ENCODE results near the gene MRFAP1.
"Not testable (repeated sequence)": the region's sequence is repeated elsewhere in the genome, so short reads cannot be mapped to it uniquely, and the experiment has no call there.

Gene MRFAP1

DNA sequence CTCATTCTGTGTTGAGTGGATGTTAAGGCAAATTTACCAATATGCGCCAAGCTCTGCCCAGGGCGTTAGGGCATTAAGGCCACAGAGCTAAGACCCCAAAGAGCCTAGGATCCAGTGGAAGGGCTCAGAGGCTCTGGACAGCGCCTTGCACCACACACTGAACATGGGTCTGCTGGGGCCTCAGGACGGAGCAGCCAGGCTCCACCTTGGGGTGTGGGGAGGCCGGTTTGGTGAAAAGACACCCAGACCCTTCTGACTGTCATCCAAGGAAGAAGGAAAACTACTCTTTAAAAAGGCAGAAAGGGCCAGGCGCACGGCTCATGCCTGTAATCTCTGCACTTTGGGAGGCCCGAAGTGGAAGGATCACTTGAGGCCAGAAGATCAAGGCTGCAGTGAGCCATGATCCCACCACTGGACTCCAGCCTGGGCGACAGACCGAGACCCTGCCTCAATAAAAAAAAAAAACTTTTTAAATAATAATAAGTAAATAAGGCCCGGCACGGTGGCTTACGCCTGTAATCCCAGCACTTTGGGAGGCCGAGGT, 1.3 kb upstream of the MRFAP1 start:
- DNase-seq = no peak

DNA sequence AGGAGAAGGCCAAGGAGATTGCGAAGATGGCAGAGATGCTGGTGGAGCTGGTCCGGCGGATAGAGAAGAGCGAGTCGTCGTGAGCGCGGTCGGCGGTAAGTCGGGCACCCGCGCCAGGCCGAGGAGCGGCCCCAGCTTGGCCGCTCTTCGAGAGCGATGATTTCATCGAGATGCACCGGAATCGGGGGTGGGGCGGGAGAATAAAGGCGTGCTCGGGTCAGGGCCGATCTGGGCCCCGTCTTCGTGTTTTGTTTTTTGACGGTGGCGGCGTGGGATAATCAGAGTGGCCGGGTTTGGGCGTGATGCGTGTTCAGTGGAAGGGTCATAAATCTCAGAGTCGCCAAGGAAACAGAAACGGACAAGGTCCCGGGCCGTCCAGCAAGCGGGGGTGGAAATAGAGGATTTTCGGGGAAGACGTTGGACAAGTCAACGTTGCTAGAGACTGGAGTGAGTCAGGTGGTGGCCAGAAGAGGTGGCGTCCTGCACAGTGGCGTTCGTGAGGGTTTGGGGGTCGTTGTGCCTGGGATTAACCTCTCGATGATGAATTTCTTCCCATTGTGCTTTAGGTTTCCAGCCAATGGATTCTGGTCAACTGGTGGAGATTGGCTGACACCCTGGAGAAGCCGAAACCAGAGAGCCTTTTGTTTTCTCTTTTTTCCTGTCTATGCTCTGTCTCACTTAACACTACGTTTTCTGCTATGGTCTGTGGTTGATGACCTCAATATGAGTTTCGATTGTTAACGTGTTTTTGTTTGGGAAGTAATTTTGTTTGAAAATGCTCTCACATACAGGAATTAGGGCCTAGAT, 882 bp downstream of the MRFAP1 start:
- peak; percentile 22 for DNase-seq

DNA sequence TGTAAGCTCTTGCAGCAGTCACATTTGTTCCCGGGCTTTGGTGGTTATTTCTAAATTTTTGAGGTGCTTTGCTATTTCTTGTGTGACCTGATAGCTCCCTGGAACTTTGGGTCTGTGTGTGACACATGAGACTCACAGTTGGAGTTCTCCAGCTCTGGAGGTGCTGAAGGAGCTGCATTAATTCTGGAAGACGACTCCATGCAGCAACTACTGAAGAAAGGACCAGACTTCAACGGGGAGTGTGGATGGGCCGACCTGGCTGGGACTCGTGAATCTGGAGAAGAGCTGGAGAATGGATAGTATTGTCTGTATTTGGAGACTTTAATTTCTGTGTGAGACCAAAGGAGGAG, 1.5 kb downstream of the MRFAP1 start:
- no peak for DNase-seq

DNA sequence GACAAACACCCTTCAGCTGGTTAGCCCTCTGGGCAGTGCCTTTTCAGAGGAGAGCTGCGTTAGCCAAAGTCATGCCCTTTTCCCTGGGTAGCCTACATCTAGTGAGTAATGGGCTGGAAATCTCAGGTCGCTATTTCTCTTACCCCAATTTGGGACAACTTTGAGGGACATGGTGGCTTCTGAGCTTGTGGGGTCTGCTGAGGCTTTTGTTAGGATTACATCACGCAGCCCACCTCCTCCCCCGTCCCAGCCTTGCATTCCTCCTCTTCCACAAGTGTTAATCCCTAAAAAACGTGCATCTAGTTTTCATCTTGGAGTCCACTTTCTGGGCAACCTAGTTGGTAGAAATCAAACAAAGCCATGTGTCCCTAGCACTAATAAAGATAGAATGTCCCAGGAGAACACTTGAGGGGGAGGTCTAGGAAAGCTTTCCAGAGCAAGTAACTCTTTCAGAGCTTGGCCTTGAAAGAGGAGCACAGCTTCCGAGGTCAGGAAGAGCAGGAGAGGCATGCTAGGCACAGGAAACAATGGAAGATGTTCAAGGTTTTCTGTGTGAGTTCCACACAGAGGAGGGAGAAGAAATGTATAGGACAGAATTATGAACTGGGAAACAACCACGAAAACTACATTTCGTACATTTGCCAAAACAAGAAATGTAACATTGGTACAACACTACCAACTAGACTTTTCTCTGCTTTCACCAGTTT, 2.8 kb downstream of the MRFAP1 start:
- no peak for DNase-seq

DNA sequence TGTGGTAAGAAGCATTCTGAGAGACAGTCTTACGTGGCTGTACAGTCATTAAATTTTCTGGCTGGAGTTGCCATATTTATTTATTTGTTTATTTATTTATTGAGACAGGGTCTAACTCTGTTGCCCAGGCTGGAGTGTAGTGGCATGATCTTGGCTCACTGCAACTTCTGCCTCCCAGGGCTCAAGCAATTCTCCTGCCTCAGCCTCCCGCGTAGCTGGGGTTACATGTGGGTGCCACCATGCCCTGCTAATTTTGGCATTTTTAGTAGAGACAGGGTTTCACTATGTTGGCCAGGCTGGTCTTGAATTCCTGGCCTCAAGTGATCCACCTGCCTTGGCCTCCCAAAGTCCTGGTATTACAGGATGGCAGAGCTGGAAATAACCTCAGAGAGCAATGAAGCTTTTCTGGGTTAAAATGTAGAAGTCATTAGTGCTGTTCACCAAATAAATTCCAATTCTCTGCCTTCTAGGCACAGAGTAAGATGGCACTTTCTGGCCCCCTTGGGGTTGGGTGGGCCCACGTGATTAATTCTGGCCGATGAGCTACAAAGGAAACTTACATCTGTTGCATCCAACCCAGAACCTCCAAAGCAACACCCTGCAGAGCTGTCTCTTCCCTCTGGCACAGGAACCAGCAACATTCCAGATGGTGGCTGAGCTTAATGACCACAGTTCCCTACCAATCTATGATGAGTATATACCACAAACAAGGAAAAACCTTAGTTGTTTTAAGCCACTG, 4.5 kb downstream of the MRFAP1 start:
- no peak for DNase-seq

DNA sequence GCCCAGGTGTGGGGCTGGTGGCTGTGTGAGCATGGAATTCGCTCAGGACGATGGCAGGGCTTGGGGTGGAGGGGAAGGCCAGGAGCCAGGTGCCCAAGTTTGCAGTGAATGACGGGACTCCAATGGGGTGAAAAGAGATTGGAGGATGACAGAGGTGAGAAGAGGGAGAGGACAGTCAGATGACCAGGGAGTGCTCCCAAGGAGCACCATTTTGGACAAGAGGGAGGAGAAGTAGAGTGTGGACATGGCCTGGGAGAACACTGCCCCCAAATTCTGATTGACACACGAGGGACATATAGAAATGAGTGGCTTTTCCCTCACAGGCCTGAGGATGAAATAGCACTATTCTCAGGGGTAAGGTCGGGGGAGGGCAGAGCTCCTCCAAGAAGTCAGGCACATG, 6.7 kb downstream of the MRFAP1 start:
- DNase-seq = no peak

DNA sequence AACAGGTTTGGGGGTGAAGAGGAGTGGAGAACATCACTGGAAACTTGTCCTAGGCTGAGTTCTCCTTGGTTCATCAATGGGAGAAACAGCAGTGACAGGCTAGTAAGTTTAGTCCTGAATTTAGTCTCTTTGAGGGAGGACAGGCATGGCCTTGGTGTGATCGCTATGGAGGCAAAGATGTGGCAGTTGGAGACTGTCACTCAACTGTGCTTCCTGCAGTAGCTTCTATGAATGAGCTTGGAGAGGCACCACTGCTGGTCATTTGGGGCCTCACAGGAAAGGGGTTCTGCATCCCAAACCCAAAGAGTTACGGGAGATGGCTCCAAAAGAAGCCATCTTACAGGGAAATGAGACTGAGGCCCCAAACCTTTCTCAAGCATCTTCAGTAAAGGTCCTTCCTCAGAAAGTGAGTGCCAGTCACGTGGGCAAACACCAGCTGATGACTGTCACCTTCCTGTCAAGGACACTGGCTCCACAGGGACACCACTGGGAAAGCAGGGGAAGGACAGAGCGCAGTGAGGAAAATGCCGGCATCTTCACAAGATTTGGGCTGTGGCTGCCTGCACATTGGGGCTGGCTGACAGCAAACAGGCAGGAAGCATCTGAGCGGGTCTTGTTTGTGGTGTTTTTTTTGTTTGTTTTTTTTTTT, 7.2 kb downstream of the MRFAP1 start:
- DNase-seq = no peak

DNA sequence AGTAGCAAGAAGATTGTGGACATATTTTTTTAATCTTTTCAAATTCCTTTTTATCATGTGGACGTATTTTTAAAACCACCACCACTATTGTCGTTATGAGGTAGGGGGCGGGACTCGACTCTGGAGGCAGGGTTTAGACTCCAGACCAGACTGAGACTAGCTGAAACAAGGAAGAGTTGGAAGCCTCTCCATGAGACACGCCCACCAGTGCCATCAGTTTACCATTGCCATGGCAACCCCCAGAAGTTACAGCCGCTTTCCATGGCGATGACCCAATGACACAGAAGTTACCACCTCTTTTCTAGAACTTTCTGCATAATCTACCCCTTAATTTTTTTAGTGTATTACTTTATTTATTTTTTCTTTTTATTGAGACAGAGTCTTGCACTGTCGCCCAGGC, 8.7 kb downstream of the MRFAP1 start:
- DNase-seq = no peak

DNA sequence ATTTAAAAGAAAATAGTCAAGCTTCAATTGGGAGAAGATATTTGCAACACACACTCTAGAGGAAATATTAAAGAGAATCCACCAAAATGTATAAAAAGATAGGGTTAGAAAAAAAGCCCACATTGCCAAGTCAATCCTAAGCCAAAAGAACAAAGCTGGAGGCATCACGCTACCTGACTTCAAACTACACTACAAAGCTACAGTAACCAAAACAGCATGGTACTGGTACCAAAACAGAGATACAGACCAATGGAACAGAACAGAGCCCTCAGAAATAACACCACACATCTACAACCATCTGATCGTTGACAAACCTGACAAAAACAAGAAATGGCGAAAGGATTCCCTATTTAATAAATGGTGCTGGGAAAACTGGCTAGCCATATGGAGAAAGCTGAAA, 13.7 kb downstream of the MRFAP1 start:
- not testable (repeated sequence) for DNase-seq

DNA sequence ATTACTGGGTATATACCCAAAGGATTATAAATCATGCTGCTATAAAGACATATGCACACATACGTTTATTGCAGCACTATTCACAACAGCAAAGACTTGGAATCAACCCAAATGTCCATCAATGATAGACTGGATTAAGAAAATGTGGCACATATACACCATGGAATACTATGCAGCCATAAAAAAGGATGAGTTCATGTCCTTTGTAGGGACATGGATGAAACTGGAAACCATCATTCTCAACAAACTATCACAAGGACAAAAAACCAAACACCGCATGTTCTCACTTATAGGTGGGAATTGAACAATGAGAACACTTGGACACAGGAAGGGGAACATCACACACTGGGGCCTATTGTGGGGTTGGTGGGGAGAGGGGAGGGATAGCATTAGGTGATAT, 14.8 kb downstream of the MRFAP1 start:
- not testable (repeated sequence) for DNase-seq

DNA sequence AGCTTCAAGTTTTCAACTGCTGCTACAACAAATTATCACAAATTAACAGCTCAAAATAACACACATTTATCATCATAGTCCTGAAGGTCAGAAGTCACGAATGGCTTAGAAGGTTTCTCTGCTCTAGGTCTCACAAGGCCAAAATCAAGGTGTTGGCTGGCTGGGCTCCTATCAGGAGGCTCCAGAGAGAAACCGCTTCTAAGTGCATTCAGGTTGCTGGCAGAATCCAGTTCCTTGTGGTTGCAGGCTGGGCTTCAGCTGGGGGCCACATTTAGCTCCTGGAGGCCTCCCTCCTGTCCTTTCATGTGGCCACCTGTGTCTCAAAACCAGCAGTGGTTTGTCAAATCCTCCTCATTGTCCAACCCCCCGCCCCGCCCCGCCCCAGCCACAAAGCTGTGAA, 15.4 kb downstream of the MRFAP1 start:
- no peak for DNase-seq

DNA sequence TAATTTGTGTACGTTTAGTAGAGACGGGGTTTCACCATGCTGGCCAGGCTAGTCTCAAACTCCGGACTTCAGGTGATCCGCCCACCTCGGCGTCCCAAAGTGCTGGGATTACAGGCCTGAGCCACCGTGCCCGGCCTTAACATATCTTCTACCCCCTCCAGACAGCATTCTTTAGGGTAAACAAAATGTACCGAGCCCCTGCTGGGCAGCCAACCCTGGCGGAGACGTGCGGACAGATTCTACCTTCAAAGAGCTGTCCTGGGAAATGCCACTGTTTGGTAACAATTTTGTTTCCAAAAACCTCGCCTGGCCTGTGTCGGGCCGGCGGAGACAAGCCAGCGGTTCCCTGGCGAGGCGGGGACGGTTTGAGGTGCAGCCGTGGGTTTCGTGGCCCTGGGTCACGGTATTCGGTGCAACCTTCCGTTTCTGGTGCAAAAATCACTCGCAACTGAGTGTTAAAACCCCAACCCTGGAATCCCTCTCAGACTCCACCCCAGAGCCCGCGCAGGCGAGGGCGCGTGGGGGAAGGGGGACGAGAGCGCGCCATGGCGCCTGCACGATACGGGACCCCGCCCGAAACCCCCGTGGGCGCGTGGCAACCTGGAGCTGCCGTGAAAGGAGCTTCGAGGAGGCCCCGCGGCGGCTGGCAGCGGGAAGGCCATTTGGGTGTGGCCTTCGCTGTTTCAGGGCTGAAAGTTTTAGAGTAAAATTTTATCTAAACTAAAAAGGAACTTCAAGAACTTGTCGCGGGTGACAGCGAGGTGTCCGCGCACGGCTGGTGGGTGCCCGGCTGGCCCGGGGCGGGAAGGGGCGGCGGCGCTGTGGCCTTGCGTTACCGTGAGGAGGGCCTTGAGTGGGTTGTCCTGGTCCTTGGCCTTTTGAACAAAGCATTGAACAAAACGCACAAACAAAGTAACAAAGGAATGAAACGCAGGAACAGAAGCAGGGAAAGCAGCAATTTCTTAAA, 17.0 kb downstream of the MRFAP1 start:
- no peak for DNase-seq

DNA sequence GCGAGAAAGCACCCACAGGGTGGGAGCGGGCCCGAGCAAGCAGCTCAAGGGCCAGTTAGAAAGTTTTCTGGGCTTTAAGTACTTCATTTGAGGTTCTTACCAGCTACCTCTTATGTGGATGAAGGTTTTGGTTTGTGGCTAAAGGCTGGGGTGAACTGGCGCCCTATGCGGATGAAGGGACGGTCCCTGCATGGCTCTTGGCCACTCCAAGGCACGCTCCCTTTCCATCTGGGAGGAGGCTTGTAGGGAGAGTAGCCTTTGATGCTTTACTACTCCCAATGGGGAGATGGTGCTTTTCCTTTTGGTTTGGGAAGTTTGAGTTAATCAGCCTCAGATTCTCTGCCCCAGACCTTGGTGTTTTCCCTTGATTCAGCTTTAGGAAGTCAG, 17.7 kb downstream of the MRFAP1 start:
- DNase-seq = no peak

DNA sequence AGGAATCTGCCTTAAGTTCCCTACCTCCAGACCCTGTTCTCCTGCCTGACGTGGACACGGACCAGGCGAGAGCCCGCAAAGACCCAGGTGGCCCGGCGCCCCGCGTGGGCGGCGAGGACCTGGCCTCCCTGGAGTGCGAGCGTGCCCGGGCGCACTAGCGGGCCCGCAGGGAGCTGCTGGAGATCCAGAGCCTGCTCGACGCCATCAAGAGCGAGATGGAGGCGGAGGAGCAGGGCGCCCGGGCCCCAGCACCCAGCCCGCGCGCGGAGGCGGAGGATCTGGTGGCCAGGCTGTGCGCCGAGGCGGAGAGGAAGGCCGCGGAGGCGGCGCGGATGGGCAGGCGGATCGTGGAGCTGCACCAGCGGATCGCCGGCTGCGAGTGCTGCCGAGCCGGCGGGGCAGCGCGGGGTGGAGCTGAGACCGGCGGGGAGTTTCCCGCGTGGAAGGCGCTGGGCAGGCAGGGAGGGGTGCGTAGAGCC, 18.2 kb downstream of the MRFAP1 start:
- peak; percentile 30 for DNase-seq

DNA sequence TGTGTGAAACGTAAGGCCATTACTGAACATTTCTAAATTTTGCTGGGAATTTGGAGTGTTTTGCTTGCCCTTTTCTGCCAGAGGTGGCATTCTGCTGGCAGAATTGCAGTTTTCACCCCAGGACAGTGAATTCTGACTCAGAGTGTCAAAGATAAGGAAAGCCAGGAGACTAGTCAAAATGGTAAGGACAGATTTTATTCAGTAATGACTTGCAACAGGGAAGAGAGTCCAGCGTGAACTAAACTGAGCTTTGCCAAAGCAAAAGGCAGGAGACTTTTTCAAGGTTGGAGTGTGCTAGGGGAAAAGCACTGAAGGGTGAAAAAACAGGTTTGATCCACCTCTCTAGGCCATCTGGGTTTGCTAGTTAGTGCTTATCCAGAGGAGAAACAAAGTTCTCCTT, 19.4 kb downstream of the MRFAP1 start:
- no peak for DNase-seq

DNA sequence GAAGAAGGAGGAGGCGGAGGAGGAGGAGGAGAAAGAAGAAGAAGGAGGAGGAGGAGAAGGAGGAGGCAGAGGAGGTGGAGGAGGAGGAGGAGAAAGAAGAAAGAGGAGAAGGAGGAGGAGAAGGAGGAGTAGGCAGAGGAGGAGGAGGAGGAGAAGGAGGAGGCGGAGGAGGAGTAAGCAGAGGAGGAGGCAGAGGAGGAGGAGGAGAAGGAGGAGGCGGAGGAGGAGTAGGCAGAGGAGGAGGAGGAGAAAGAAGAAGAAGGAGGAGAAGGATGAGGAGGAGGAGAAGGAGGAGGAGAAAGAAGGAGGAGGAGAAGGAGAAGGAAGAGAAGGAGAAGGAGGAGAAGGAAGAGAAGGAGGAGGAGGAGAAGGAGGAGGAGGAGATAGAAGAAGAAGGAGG, 19.9 kb downstream of the MRFAP1 start:
- no peak for DNase-seq

DNA sequence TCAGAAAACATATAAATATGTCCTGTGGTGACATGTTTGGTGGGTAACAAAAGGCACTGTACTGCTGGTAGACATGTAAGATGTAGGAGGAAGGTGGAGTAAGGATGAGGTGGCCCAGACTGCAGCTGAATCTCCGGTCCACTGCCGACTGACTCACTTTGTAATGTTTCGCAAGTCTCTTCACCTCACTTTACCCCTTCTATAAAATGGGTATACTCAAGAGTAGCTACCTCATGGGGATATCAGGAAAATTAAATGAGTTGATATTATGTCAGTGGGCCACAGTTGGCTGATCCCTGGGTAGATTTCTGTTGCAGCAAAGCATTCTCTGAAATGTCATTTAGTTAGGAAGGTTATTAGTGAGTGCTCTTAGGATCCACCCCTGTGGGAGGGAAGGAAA, 22.1 kb downstream of the MRFAP1 start:
- DNase-seq = no peak

DNA sequence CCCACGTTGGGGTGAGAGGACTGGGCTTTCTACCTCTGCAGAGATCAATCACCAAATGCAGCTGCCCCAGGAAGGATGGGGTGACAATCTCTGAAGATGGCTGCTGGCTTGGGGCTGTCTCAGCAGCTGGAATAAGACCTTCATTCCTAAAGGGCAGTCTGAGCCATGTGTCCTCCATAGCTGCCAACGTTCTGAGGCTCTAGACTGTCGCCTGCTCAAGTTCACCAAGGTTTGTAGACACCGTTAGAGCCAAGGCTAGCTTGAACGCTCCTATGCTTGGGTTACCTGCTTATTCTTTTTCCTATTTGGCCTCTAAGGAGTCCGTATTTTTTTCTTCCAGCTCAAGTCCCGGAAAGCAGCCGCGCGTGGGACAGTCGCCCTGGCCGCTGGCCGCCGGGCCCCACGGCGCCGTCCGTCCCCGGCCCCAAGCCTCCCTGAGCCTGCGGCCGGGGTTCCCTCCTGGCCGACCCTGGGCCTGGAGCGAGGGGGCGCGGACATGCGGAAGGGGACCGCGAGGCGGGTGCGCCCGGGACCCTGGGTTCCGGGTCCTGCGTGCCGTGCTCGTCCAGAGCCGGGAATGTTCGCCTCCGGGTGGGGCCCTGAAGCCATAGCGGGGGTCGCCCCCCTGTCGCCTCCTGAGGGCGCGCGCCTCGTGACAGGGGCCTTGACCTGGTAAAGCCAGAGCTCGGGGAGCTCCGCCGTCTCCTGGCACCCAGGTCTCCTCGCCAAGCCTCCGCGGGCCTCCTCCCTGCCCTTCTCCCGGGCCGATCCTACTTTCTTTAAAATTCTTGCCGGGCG, 23.3 kb downstream of the MRFAP1 start:
- no peak for DNase-seq

DNA sequence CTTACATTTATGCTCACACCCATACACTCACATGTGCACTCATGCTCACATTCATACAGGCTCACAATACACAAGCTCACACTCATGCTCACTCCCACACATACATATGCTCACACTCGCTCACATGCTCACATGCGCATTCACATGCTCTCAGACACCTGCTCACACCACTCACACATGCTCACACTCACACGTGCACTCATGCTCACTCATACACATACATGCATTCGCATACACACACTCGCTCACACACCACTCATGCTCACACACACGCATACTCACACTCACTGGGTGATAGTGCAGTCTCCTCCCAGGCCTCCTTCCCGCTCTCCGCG, 24.8 kb downstream of the MRFAP1 start:
- no peak for DNase-seq

DNA sequence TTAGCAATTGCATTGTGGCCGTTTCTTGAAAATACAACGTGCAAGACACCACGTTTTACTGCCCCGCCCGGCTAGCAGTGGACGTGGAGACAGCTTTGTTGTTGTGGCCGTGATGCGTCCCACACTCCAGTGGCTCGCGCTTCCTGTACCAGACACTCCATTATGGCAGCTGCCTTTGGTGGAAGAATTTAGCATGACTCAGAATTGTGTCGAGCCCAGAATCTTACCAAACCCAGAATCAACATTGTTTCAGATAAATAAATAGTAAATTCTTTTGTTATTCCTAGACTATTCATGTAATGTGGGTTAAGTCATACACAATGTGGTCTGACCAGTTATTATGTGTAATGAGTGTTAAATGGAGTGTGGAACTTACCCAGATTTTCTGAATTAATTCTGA, 27.9 kb downstream of the MRFAP1 start:
- peak; percentile 23 for DNase-seq

DNA sequence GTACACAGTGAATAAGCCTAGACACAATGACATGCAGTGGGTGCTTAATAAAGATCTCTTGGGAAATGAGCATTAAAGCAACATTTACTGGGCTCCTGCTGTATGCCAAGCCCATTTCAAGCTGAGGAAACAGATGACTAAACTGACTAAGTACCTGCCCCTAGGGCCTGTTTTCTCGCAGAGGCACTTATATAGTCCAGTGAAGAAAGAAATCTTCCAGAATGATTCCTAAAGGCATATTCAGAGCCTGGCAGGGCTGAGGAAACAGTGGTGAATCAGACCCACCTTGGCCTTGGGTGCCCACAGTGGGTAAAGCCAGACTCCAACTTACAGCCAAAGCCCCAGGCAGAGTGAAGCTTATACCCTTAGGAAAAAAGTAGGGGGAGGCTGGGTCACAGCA, 31.2 kb downstream of the MRFAP1 start:
- no peak for DNase-seq

All from fibroblast of skin of abdomen (primary cell).